GM23248 (cell line): Measurements from ENCODE around the gene XPNPEP1. TPM values are rescaled to one million over a fixed set of nuclear protein-coding genes. Genes with fewer than 3 reads are reported as not detected.
A peak's percentile ranks its signal among the peaks of the same experiment; 100 is the strongest.

Source experiments
- DNase-seq: peaks from one replicate; pipeline ENCODE4 v3.0.0-alpha.2; 2015
- H2AFZ ChIP-seq: fragments of 200-600 bp; sonication (generic); 2 replicates; pipeline ENCODE4 v1.6.1; 2016; ENCODE audit warnings: antibody characterized with exemption
- H3F3A ChIP-seq: fragments of 200-600 bp; sonication (generic); 2 replicates; pipeline ENCODE4 v1.6.1; 2016; ENCODE audit warnings: mild to moderate bottlenecking, antibody characterized with exemption, mixed run types; ENCODE audit not compliant: insufficient read depth
- H3K27ac ChIP-seq: fragments of 200-600 bp; sonication (generic); 2 replicates; pipeline ENCODE4 v1.5.1; 2016; ENCODE audit warnings: mild to moderate bottlenecking
- H3K27me3 ChIP-seq: fragments of 200-600 bp; sonication (generic); replicated peaks from 2 replicates; pipeline ENCODE4 v1.6.1; 2016; ENCODE audit warnings: mild to moderate bottlenecking; ENCODE audit not compliant: insufficient read depth
- H3K36me3 ChIP-seq: fragments of 200-600 bp; sonication (generic); 2 replicates; pipeline ENCODE4 v1.6.1; 2016; ENCODE audit warnings: low read depth, mild to moderate bottlenecking
- H3K4me1 ChIP-seq: fragments of 200-600 bp; sonication (generic); 2 replicates; pipeline ENCODE4 v1.6.1; 2016; ENCODE audit warnings: mild to moderate bottlenecking; ENCODE audit not compliant: insufficient read depth
- H3K4me2 ChIP-seq: fragments of 200-600 bp; sonication (generic); one replicate; pipeline ENCODE4 v1.6.1; 2016; ENCODE audit warnings: mild to moderate bottlenecking; ENCODE audit not compliant: unreplicated experiment
- H3K4me3 ChIP-seq: fragments of 200-600 bp; sonication (generic); 2 replicates; pipeline ENCODE4 v1.5.1; 2016; ENCODE audit warnings: mild to moderate bottlenecking
- H3K79me2 ChIP-seq: fragments of 200-600 bp; sonication (generic); 2 replicates; pipeline ENCODE4 v1.6.1; 2016; ENCODE audit warnings: mild to moderate bottlenecking; ENCODE audit not compliant: insufficient read depth
- H3K9ac ChIP-seq: fragments of 200-600 bp; sonication (generic); 2 replicates; pipeline ENCODE4 v1.6.1; 2016; ENCODE audit warnings: mild to moderate bottlenecking
- H3K9me2 ChIP-seq: fragments of 200-600 bp; sonication (generic); 2 replicates; pipeline ENCODE4 v1.6.1; 2016; ENCODE audit warnings: mixed run types, mild to moderate bottlenecking, moderate library complexity; ENCODE audit not compliant: insufficient read depth
- H3K9me3 ChIP-seq: fragments of 200-600 bp; sonication (generic); one replicate; pipeline ENCODE4 v1.6.1; 2017; ENCODE audit warnings: low read depth
- H4K20me1 ChIP-seq: fragments of 200-600 bp; sonication (generic); 2 replicates; pipeline ENCODE4 v1.6.0; 2016; ENCODE audit not compliant: insufficient read depth
- EZH2 ChIP-seq: fragments of 200-600 bp; sonication (generic); IDR thresholded peaks from 2 replicates; pipeline ENCODE4 v1.6.1; 2018; ENCODE audit warnings: antibody characterized with exemption, mild to moderate bottlenecking; ENCODE audit not compliant: insufficient read depth, poor library complexity, severe bottlenecking
- EZH2phosphoT487 ChIP-seq: fragments of 200-600 bp; sonication (generic); IDR thresholded peaks from 2 replicates; pipeline ENCODE4 v1.6.1; 2018; ENCODE audit warnings: antibody characterized with exemption, moderate library complexity, mild to moderate bottlenecking, low read depth; ENCODE audit not compliant: insufficient read depth
- WGBS, 2 experiments: methylation state at CpG; one replicate each; pipeline ENCODE4 v1.1.6; 2015 to 2017; ENCODE audit warnings: low lambda C conversion rate in 2 of 2, low coverage in 1 of 2; ENCODE audit errors: missing lambda C conversion rate in 2 of 2; 5-methylcytosine and 5-hydroxymethylcytosine counted together
- in situ Hi-C: fragments of 300-500 bp; cut with MboI; formaldehyde crosslinking; loops from 2 replicates; pipeline ENCODE4 v1.15.0; 2020
- polyA plus RNA-seq: library from polyadenylated mRNA; unstranded; fragments of >200 nt; fragmentation: Nextera tagmentation; extraction: Ambion mirVana; gene quantifications from 2 replicates; pipeline ENCODE4 v1.2.1, GENCODE V29; 2016
- total RNA-seq: library from RNA; depleted of rRNA; stranded (reverse); fragments of >200 nt; shearing (Covaris generic); gene quantifications from 2 replicates; pipeline ENCODE4 v1.2.3, GENCODE V29; 2014

Gene XPNPEP1
- total and polyA plus RNA-seq, 2 experiments from 2014 or later, result 48.2 to 108 TPM

- in situ Hi-C loops, result no loop called here
- Histone ChIP-seq H3K27me3 (no peaks in the 10 kb centered on the region), H3F3A (peaks cover 14% of the 10 kb centered on the region), H3K4me1 (peaks cover 11% of the 10 kb centered on the region; the same call in 1 of the 2 replicates), H3K4me2 (no peak overlapping the region), H3K4me3 (no peak overlapping the region), H3K36me3 (no peaks in the 10 kb centered on the region), H2AFZ (no peak overlapping the region), H3K27ac (no peak overlapping the region), H4K20me1 (no peaks in the 10 kb centered on the region), H3K9me2 (no peaks in the 10 kb centered on the region), H3K79me2 (peaks cover 31% of the 10 kb centered on the region), H3K9ac (no peak overlapping the region), H3K9me3 (no peaks in the 10 kb centered on the region)
- WGBS, 2 experiments, result 60 to 64% methylated on average over 5 of the region's 5 CpGs
- DNase-seq, result no peak
- TF ChIP-seq EZH2phosphoT487 (no peak), EZH2 (no peak)
Observed at GRCh38 chr10:109924967-109925620, 1.8 kb upstream of the XPNPEP1 start.

GRCh38 chr10:109924087-109924486, 776 bp upstream of the XPNPEP1 start:
- 0 out of 2 replicates have a peak, but pooled peaks cover 7% of the 10 kb centered on the region for H3F3A ChIP-seq
- H2AFZ ChIP-seq, result peak overlapping the region; percentile 99
- H3K79me2 ChIP-seq, result peaks cover 41% of the 10 kb centered on the region
- no peak overlapping the region for H3K9ac ChIP-seq
- H3K4me3 ChIP-seq, result peak overlapping the region; percentile 79
- no peak for TF ChIP-seq EZH2
- TF ChIP-seq EZH2phosphoT487, result no peak
- no peak overlapping the region for H3K4me2 ChIP-seq
- H3K27me3 ChIP-seq, result no peaks in the 10 kb centered on the region
- no peak overlapping the region for H3K27ac ChIP-seq
- H4K20me1 ChIP-seq, result no peaks in the 10 kb centered on the region
- no peaks in the 10 kb centered on the region for H3K36me3 ChIP-seq
- 94 to 95% methylated on average over 7 of the region's 7 CpGs for WGBS, 2 experiments
- no peaks in the 10 kb centered on the region for H3K9me3 ChIP-seq
- no peak for DNase-seq
- no peaks in the 10 kb centered on the region for H3K9me2 ChIP-seq
- H3K4me1 ChIP-seq, result peaks cover 11% of the 10 kb centered on the region; the same call in 1 of the 2 replicates
- in situ Hi-C loops, result no loop called here

GRCh38 chr10:109922358-109922975, 844 bp downstream of the XPNPEP1 start:
- H3K4me3 ChIP-seq, result peak overlapping the region; percentile 79
- no peaks in the 10 kb centered on the region for H3K9me3 ChIP-seq
- peaks cover 11% of the 10 kb centered on the region; the same call in 1 of the 2 replicates for H3K4me1 ChIP-seq
- peaks cover 3% of the 10 kb centered on the region; the same call in 1 of the 2 replicates for H4K20me1 ChIP-seq
- no peaks in the 10 kb centered on the region for H3K36me3 ChIP-seq
- peaks cover 58% of the 10 kb centered on the region for H3K79me2 ChIP-seq
- H3F3A ChIP-seq, result no peaks in the 10 kb centered on the region
- peak overlapping the region; percentile 70 for H3K27ac ChIP-seq
- H3K4me2 ChIP-seq, result peak overlapping the region; percentile 89
- WGBS, 2 experiments, result 1 to 5% methylated on average over 7 of the region's 7 CpGs
- peak overlapping the region; percentile 74 for H2AFZ ChIP-seq
- TF ChIP-seq EZH2phosphoT487, result no peak
- no peak for TF ChIP-seq EZH2
- no peaks in the 10 kb centered on the region for H3K27me3 ChIP-seq
- in situ Hi-C loops, result no loop called here
- DNase-seq, result peak; percentile 24
- peak overlapping the region; percentile 95 for H3K9ac ChIP-seq
- no peaks in the 10 kb centered on the region for H3K9me2 ChIP-seq

GRCh38 chr10:109920016-109920415, 3.3 kb downstream of the XPNPEP1 start:
- no peak for DNase-seq
- WGBS, 2 experiments, result 78 to 79% methylated on average over 2 to 3 of the region's 3 CpGs

More at GRCh38 chr10:109920016-109920415, 3.3 kb downstream of the XPNPEP1 start:
- Histone ChIP-seq H3K27ac (no peak overlapping the region), H3K4me2 (no peak overlapping the region), H3K9me2 (no peaks in the 10 kb centered on the region), H3K36me3 (no peaks in the 10 kb centered on the region), H3F3A (peaks cover 8% of the 10 kb centered on the region), H3K27me3 (no peaks in the 10 kb centered on the region), H3K9ac (no peak overlapping the region), H3K4me1 (peaks cover 13% of the 10 kb centered on the region), H3K79me2 (peaks cover 80% of the 10 kb centered on the region), H3K9me3 (no peaks in the 10 kb centered on the region), H2AFZ (no peak overlapping the region), H4K20me1 (peaks cover 6% of the 10 kb centered on the region; the same call in 1 of the 2 replicates), H3K4me3 (no peak overlapping the region)
- TF ChIP-seq EZH2phosphoT487 (no peak), EZH2 (no peak)
- in situ Hi-C loops, result no loop called here
